Dermis microvascular lymphatic vessel endothelial cell (primary cell): Measurements from ENCODE around the gene SLC31A1. TPM values are rescaled to one million over a fixed set of nuclear protein-coding genes. Genes with fewer than 3 reads are reported as not detected.
A peak's percentile ranks its signal among the peaks of the same experiment; 100 is the strongest.
"Not testable (repeated sequence)": the region's sequence is repeated elsewhere in the genome, so short reads cannot be mapped to it uniquely, and the experiment has no call there.

Experiments used
- DNase-seq, 2 donors: peaks; one replicate each; pipeline versions ENCODE4 v3.0.0 to v3.0.0-alpha.2; 2010; ENCODE audit warnings: low read depth in 2 of 2
- total RNA-seq: library from RNA; depleted of rRNA; stranded (reverse); fragments of >200 nt; gene quantifications from 2 replicates; pipeline ENCODE4 v1.2.1, GENCODE V29; 2014

SLC31A1 gene
- total RNA-seq, 1 donor from 2014 or later: 13.9 TPM

GRCh38 chr9:113220467-113221002 is 809 bp upstream of the SLC31A1 start:
- peak in 1 of 2 donors; percentile 10 for DNase-seq

DNA sequence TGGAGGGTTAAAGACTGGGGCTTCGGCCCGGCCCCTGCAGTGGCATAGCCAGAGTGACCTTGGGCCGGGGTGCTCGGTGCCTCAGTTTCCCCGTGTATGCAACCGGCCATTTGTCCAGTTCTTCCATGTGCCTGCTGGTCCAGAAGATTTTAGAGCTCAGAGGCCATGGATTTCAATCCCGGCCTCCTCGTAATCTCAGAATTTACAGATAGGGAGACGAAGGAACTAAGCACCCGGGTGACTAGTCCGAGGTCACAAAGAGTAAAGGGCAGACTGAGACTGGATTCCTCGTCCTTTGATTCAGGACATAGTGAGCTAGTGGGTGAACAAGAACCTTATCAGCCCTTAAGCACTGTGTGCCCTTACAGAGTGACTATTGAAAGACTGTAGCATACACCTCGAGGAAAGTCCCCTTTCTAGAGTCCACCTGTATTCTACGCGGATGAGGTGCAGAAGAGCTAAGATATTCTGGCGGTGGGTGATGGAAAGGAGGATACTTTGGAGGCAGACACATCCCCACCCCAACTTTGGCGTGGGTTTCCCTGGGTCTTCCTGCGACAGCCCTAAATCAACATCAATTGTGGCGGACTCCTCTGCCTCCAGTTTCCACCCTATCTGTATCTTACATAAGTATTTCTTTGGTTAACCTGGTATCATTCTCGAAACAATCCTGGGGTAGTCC is 597 bp downstream of the SLC31A1 start:
- no peak for DNase-seq

DNA sequence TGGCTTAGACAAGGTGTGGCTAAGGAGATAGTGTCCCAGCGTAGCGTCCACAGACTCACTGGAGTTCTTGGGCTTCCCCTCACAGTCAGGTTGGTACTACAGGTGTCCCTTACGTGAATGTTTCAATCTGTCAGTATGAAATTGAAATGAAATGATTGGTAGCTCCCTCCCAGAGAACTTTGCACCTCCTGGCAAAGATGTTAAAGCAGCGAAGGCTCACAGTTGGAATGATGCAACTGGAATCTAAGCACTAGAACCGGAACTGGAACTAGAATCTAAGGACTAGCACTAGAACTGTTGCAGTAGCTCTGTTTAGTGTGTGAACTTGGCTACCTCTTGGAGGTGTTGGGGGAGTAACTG is 1.1 kb downstream of the SLC31A1 start:
- no peak for DNase-seq

- no peak for DNase-seq
Measured at GRCh38 chr9:113223963-113224362, 2.6 kb downstream of the SLC31A1 start.

GRCh38 chr9:113227436-113227835 is 6.1 kb downstream of the SLC31A1 start:
- no peak for DNase-seq

DNA sequence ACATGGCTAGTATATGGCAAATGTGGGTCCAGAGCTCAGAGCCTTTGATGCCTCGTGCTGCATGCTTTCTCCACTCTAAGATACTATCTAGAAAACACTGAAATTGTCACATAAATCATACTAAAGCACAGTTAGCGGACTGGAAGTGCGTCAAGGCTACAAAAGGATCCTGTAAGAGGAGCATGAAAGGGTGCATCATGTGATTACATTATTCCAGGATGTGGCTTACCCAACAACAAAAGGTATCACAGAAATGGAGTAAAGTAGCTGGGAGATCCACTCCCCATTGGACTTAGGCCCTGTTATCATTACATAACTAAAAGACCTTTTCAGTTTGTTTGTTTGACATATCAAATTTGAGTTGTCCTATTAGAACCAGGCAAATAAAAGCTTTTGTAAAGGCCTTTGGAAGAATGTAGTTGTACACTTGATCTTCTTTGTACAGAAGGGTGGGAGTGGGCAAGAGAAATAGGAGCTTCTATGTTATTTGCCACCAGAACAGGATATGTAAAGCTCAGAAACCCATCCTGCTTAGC is 6.9 kb downstream of the SLC31A1 start:
- no peak for DNase-seq

GRCh38 chr9:113231701-113232100 is 10.4 kb downstream of the SLC31A1 start:
- no peak for DNase-seq

- not testable (repeated sequence) for DNase-seq
Measured at GRCh38 chr9:113235701-113236255, 14.4 kb downstream of the SLC31A1 start.

GRCh38 chr9:113237026-113237425 is 15.7 kb downstream of the SLC31A1 start:
- no peak for DNase-seq

DNA sequence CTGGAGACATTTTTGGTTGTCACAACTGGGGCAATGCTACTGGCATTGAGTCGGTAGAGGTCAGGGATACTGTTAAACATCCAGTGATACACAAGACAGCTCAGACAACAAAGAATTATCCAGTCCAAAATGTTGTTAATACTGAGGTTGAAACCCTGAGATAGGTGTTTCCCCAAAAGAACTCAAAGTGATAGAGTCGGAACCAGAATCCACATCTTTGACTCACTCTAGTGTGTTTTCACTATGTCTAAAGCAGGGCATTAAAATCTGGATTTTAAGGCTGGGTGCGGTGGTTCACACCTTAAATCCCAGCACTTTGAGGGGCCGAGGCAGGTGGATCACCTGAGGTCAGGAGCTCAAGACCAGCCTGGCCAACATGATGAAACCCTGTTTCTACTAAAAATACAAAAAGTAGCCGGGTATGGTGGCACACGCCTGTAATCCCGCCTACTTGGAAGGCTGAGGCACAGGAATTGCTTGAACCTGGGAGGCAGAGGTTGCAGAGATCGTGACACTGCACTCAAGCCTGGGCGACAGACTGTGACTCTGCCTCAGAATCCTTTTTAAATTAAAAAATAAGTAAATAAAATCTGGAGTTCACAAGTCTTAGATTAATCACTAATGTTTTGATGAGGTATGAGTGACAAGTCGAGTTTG is 17.0 kb downstream of the SLC31A1 start:
- no peak for DNase-seq

DNA sequence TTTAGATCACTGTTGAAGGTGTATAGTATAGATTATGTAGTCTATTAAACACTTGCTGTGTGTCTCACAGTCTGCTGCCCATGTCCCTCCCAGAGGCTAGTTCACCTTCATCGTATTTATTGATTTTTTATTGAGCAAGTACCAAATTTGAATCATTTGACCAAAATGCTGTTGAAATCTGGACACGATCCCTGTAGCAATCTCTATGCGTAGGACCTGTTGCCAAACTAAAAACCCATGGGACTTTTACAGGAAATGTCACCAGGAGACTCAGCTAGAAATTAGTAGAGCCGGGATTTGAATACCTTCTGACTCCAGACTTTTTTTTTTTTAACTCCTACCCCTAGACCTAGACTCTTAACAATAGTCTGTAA is 17.5 kb downstream of the SLC31A1 start:
- peak in 1 of 2 donors; percentile 10 for DNase-seq

DNA sequence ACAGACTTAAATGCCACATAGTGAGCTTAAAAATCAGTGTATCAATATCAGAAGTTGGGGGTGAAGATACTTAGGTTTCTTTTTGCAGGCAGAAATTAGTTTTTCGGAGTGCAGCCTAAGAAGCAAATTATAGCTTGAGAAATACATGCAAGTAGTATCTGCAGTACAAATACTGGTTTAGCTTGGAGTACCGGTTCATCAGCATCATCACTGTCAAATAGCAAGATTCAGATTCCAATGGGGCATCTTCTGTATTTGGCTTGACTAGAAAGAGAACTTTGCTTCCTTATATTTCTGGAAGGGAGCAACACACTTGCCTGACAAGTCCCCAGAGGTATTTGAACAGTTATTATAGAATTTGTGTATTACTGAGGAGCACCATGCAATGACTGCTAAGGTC is 19.8 kb downstream of the SLC31A1 start:
- no peak for DNase-seq

DNA sequence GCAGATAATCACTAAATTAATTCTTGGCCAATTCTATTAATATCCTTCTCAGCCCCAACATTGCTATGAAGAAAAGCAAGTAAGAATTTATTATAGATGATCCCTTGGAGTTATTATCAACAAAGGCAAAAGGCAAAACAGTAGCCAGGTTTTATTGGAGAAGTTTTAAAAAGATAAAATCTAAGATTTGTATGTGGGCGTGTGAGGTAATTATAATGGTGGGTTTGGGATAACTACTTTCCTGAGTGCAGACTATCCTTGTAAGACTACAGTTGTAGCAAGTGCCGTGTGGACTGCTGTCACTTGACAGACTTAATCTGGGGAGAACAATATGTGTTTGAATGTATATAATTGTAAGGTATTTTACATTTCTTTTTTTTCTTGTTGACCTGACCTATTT is 23.2 kb downstream of the SLC31A1 start:
- DNase-seq: no peak

- DNase-seq: no peak
Measured at GRCh38 chr9:113245894-113246293, 24.6 kb downstream of the SLC31A1 start.

DNA sequence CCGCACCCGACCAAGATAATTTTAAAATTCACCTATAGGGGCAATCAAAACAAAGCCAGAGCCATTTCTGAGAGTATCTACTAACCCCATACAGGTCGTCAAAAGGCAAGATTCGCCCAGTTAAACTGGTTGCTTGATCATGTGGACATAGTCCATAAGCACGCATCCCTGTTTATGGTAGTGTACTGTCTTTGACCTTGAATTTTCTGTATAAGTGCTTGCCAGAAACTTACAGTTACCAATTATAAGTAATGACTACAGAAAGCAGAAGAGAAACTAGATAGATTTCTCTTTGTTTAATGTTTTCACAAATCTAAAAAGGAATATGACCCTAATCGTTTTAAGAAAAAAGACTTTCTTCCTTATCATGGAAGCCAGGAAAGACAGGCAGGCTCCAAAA is 25.6 kb downstream of the SLC31A1 start:
- DNase-seq: no peak

- DNase-seq: peak; percentile 30 to 44
Measured at GRCh38 chr9:113247640-113248039, 26.3 kb downstream of the SLC31A1 start.

- not testable (repeated sequence) for DNase-seq
Measured at GRCh38 chr9:113249661-113250060, 28.3 kb downstream of the SLC31A1 start.

- no peak for DNase-seq
Measured at GRCh38 chr9:113250807-113251206, 29.5 kb downstream of the SLC31A1 start.

DNA sequence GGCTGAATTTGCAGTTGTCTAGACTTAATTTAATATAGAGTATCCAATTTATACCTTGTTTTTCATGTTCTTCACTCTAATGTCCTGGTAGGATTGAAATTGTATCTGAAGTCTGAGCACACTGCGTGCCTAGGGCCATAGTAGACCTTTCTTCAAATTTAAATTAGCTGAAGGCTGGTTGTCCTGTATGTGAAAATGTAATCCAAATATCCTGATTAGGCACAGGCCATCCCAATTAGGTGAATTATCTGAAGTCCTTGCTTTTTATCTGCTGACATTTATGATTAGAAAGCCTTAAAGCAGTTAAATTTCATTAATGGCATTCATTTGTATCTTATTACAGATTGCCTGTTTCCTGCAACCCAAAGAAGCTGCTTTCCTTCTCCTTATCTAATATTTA is 33.6 kb downstream of the SLC31A1 start:
- DNase-seq: no peak

- no peak for DNase-seq
Measured at GRCh38 chr9:113255438-113255837, 34.1 kb downstream of the SLC31A1 start.

GRCh38 chr9:113257863-113258262 is 36.5 kb downstream of the SLC31A1 start:
- no peak for DNase-seq

- DNase-seq: no peak
Measured at GRCh38 chr9:113258282-113258681, 36.9 kb downstream of the SLC31A1 start.
